Peyer's patch (tissue), 4 donors: ENCODE data around the gene RHEBL1.

Source experiments
- POLR2A ChIP-seq, 2 donors: fragments of 450-650 bp; IDR thresholded peaks; one replicate each; pipeline ENCODE4 v1.5.1; 2017; ENCODE audit warnings: antibody characterized with exemption in 2 of 2, mild to moderate bottlenecking in 2 of 2, moderate library complexity in 2 of 2
- TF ChIP-seq, protein P1 (sequence below), 6 experiments: fragments of 450-650 bp in 4 of 6; fragments of 200-600 bp in 2 of 6; sonication (generic) in 1 of 6; IDR thresholded peaks; one replicate each; pipeline ENCODE4 v1.5.1; 2017 to 2019; ENCODE audit warnings: antibody characterized with exemption in 6 of 6, mild to moderate bottlenecking in 3 of 6, moderate library complexity in 1 of 6

DNA sequence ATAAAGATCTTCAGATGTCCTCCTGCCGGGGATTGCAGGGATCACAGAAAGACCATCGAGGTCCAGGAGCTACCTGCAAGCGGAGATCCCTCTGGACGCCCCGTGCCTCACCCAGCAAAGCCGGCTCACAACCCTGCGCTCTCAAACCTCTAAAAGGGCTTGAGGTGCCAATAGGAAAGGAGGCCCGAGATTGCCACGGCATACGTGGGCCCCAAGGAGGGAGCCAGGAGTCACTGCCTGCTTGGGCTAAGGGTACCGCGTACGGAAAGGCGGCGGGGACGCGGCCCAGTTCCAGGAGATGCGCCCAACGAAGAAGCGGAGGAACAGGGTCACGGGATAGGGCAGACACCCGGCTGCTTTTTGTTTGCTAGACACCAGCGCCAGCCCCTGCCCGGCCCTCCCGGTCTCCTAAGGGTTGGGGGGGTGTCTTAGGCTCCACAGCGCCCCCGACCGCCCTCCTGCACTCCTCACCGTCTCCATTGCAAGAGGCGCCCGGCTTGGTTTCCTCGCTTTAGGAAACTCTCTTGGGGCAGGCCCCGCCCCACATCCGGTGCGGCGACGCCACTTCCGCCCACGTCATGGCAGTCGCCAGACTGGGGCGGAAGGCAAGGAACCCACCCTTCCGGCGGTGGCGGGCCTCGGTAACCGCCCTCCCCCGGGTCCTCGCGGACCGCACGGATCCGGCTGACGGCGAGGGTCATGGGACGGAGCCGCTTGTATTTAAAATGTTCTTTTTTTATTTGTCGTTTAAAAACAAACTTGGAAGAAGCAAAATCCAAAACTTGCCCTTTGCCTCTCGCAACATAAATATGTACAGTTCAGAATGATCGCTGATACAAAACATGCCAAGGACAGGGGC is 51.3 kb downstream of the RHEBL1 start, which contains the start of gene PRKAG1:
- TF ChIP-seq, protein P1, sequence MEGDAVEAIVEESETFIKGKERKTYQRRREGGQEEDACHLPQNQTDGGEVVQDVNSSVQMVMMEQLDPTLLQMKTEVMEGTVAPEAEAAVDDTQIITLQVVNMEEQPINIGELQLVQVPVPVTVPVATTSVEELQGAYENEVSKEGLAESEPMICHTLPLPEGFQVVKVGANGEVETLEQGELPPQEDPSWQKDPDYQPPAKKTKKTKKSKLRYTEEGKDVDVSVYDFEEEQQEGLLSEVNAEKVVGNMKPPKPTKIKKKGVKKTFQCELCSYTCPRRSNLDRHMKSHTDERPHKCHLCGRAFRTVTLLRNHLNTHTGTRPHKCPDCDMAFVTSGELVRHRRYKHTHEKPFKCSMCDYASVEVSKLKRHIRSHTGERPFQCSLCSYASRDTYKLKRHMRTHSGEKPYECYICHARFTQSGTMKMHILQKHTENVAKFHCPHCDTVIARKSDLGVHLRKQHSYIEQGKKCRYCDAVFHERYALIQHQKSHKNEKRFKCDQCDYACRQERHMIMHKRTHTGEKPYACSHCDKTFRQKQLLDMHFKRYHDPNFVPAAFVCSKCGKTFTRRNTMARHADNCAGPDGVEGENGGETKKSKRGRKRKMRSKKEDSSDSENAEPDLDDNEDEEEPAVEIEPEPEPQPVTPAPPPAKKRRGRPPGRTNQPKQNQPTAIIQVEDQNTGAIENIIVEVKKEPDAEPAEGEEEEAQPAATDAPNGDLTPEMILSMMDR (IDR thresholded peaks at IDR 0.05), result peak; percentile 29 to 47 (median 38)
- peak; percentile 87 to 93 for TF ChIP-seq POLR2A (IDR thresholded peaks at IDR 0.05)
